HEK293 (cell line): ENCODE data around the gene LCN2.

Experiments
- BCL11B ChIP-seq: fragments of 450-650 bp; formaldehyde crosslinking; IDR thresholded peaks from 2 replicates; pipeline ENCODE4 v1.5.1; 2016; ENCODE audit warnings: low read depth, missing biosample characterization, missing genetic modification characterization
- CTCF ChIP-seq: fragments of 450-650 bp; formaldehyde crosslinking; IDR thresholded peaks from 2 replicates; pipeline ENCODE4 v1.5.1; 2016; ENCODE audit warnings: missing biosample characterization, missing genetic modification characterization
- INSM2 ChIP-seq: fragments of 450-650 bp; formaldehyde crosslinking; IDR thresholded peaks from 2 replicates; pipeline ENCODE4 v1.5.1; 2016; ENCODE audit warnings: missing biosample characterization, missing genetic modification characterization
- KLF10 ChIP-seq: fragments of 450-650 bp; IDR thresholded peaks from 2 replicates; pipeline ENCODE4 v1.5.1; 2018; ENCODE audit warnings: missing biosample characterization, mild to moderate bottlenecking, missing genetic modification characterization
- PBX3 ChIP-seq: sonication (generic); formaldehyde crosslinking; IDR thresholded peaks from 2 replicates; pipeline ENCODE4 v1.8.1; 2022; ENCODE audit warnings: mild to moderate bottlenecking, moderate library complexity, missing genetic modification reagents
- PRDM4 ChIP-seq: fragments of 450-650 bp; formaldehyde crosslinking; IDR thresholded peaks from 2 replicates; pipeline ENCODE4 v1.5.1; 2017; ENCODE audit warnings: missing biosample characterization, missing genetic modification characterization
- REPIN1 ChIP-seq: fragments of 450-650 bp; formaldehyde crosslinking; IDR thresholded peaks from 2 replicates; pipeline ENCODE4 v1.5.1; 2017; ENCODE audit warnings: missing biosample characterization, missing genetic modification characterization, low read depth
- YY1 ChIP-seq: fragments of 450-650 bp; formaldehyde crosslinking; IDR thresholded peaks from 2 replicates; pipeline ENCODE4 v1.5.1; 2018; ENCODE audit warnings: missing biosample characterization, missing genetic modification characterization
- ZBTB17 ChIP-seq: fragments of 450-650 bp; formaldehyde crosslinking; IDR thresholded peaks from 2 replicates; pipeline ENCODE4 v1.5.1; 2016; ENCODE audit warnings: missing biosample characterization, missing genetic modification characterization
- ZNF121 ChIP-seq: fragments of 450-650 bp; formaldehyde crosslinking; IDR thresholded peaks from 2 replicates; pipeline ENCODE4 v1.5.1; 2016; ENCODE audit warnings: missing biosample characterization, missing genetic modification characterization
- ZNF138 ChIP-seq: fragments of 450-650 bp; formaldehyde crosslinking; IDR thresholded peaks from 2 replicates; pipeline ENCODE4 v1.5.1; 2016; ENCODE audit warnings: missing biosample characterization, missing genetic modification characterization, borderline replicate concordance
- ZNF362 ChIP-seq: fragments of 450-650 bp; formaldehyde crosslinking; IDR thresholded peaks from 2 replicates; pipeline ENCODE4 v1.5.1; 2016; ENCODE audit warnings: missing biosample characterization, missing genetic modification characterization
- ZNF600 ChIP-seq: fragments of 450-650 bp; formaldehyde crosslinking; IDR thresholded peaks from 2 replicates; pipeline ENCODE4 v1.5.1; 2016; ENCODE audit warnings: missing biosample characterization, missing genetic modification characterization
- ZSCAN4 ChIP-seq: fragments of 450-650 bp; formaldehyde crosslinking; IDR thresholded peaks from 2 replicates; pipeline ENCODE4 v1.5.1; 2017; ENCODE audit warnings: missing biosample characterization, missing genetic modification characterization

- TF ChIP-seq CTCF: no peak
- TF ChIP-seq KLF10 (tag by site-specific recombination): no peak
- TF ChIP-seq BCL11B (tag by site-specific recombination): no peak
- no peak for TF ChIP-seq PRDM4 (tag by site-specific recombination)
- no peak for TF ChIP-seq REPIN1
- TF ChIP-seq PBX3: no peak
- TF ChIP-seq ZBTB17 (tag by site-specific recombination): no peak
- no peak for TF ChIP-seq ZNF600 (tag by site-specific recombination)
- no peak for TF ChIP-seq INSM2 (tag by site-specific recombination)
- TF ChIP-seq ZNF138 (tag by site-specific recombination): no peak
- TF ChIP-seq ZNF362 (tag by site-specific recombination): no peak
- TF ChIP-seq ZSCAN4 (tag by site-specific recombination): no peak
- TF ChIP-seq YY1 (tag by site-specific recombination): no peak
- TF ChIP-seq ZNF121: no peak
These were observed 25.7 kb upstream of the LCN2 start for GRCh38 chr9:128123451-128124080.
